Skin epidermis (tissue), 12 donors: ENCODE data around the gene CENATAC.
"Not testable (repeated sequence)": the region's sequence is repeated elsewhere in the genome, so short reads cannot be mapped to it uniquely, and the experiment has no call there.

Experiments used
- H3K27ac ChIP-seq, 21 experiments: fragments of 200-600 bp; sonication (generic) in 11 of 21; one replicate each; pipeline ENCODE4 v1.5.0; 2020; ENCODE audit warnings: mild to moderate bottlenecking in 3 of 21, inconsistent platforms in 2 of 21, moderate library complexity in 2 of 21
- H3K4me3 ChIP-seq, 7 experiments: fragments of 200-600 bp; sonication (generic) in 2 of 7; one replicate each; pipeline ENCODE4 v1.5.0; 2020; ENCODE audit warnings: inconsistent platforms in 2 of 7, mild to moderate bottlenecking in 2 of 7, moderate library complexity in 1 of 7

CENATAC gene

GRCh38 chr11:118997627-118998387, at the start of gene CENATAC:
TSS of gene CENATAC (plus strand) at chr11:118998138. CDS start at chr11:118998198, 60 bp downstream.
- H3K27ac ChIP-seq, result peak within 1 kb of the TSS; percentile 53 to 94 (median 82)

GRCh38 chr11:118953265-118953664, 44.7 kb upstream of the CENATAC start:
- H3K4me3 ChIP-seq, result no peak overlapping the region
- no peak overlapping the region for H3K27ac ChIP-seq

More at GRCh38 chr11:118997627-118998387, at the start of gene CENATAC:
- H3K4me3 ChIP-seq, result peak within 1 kb of the TSS; percentile 55 to 90 (median 85)

- not testable (repeated sequence) for H3K27ac ChIP-seq, H3K4me3 ChIP-seq
Measured at GRCh38 chr11:118953976-118954375, 44.0 kb upstream of the CENATAC start.

- H3K27ac ChIP-seq, result no peak within 1 kb of the TSS
- H3K4me3 ChIP-seq, result no peak within 1 kb of the TSS
Measured at GRCh38 chr11:118956094-118956846, 41.7 kb upstream of the CENATAC start, which contains the start of gene UPK2. TSS of gene UPK2 (plus strand) at chr11:118956298. CDS start at chr11:118956351, 53 bp downstream.

- no peak overlapping the region for H3K27ac ChIP-seq
Measured at GRCh38 chr11:118956847-118957469, 41.0 kb upstream of the CENATAC start.

GRCh38 chr11:118957549-118957948, 40.4 kb upstream of the CENATAC start:
- Histone ChIP-seq H3K4me3 (no peak overlapping the region), H3K27ac (no peak overlapping the region)

More at GRCh38 chr11:118956847-118957469, 41.0 kb upstream of the CENATAC start:
- H3K4me3 ChIP-seq, result no peak overlapping the region

- no peak overlapping the region for H3K4me3 ChIP-seq
- no peak overlapping the region for H3K27ac ChIP-seq
Measured at GRCh38 chr11:118957968-118958367, 40.0 kb upstream of the CENATAC start.

GRCh38 chr11:118958577-118958976, 39.4 kb upstream of the CENATAC start:
- Histone ChIP-seq H3K27ac (no peak overlapping the region), H3K4me3 (no peak overlapping the region)

GRCh38 chr11:118961189-118961588, 36.7 kb upstream of the CENATAC start:
- no peak overlapping the region for H3K27ac ChIP-seq
- H3K4me3 ChIP-seq, result no peak overlapping the region

- H3K27ac ChIP-seq, result no peak overlapping the region
- H3K4me3 ChIP-seq, result no peak overlapping the region
Measured at GRCh38 chr11:118961591-118961990, 36.3 kb upstream of the CENATAC start.

- not testable (repeated sequence) for H3K27ac ChIP-seq
Measured at GRCh38 chr11:118969508-118969907, 28.4 kb upstream of the CENATAC start.

GRCh38 chr11:118971646-118972045, 26.3 kb upstream of the CENATAC start, which contains the start of gene FOXR1:
TSS of gene FOXR1 (plus strand) at chr11:118971761. CDS start at chr11:118971932, 171 bp downstream.
- H3K4me3 ChIP-seq, result no peak within 1 kb of the TSS
- H3K27ac ChIP-seq, result no peak within 1 kb of the TSS

More at GRCh38 chr11:118969508-118969907, 28.4 kb upstream of the CENATAC start:
- not testable (repeated sequence) for H3K4me3 ChIP-seq

- no peak overlapping the region for H3K4me3 ChIP-seq
- H3K27ac ChIP-seq, result no peak overlapping the region
Measured at GRCh38 chr11:118973985-118974384, 24.0 kb upstream of the CENATAC start.

GRCh38 chr11:118975771-118976709, 21.9 kb upstream of the CENATAC start:
- Histone ChIP-seq H3K4me3 (no peak overlapping the region), H3K27ac (no peak overlapping the region)

GRCh38 chr11:118979434-118979833, 18.5 kb upstream of the CENATAC start:
- Histone ChIP-seq H3K27ac (no peak overlapping the region), H3K4me3 (no peak overlapping the region)

- H3K27ac ChIP-seq, result no peak overlapping the region
- H3K4me3 ChIP-seq, result peak overlapping the region in 1 of 7 experiments; percentile 12
Measured at GRCh38 chr11:118980191-118980881, 17.6 kb upstream of the CENATAC start.

- not testable (repeated sequence) for H3K27ac ChIP-seq, H3K4me3 ChIP-seq
Measured at GRCh38 chr11:118984337-118984736, 13.6 kb upstream of the CENATAC start.

- no peak overlapping the region for H3K27ac ChIP-seq
Measured at GRCh38 chr11:118984825-118985224, 13.1 kb upstream of the CENATAC start.

More at GRCh38 chr11:118984825-118985224, 13.1 kb upstream of the CENATAC start:
- H3K4me3 ChIP-seq, result no peak overlapping the region
